ENCODE data around the gene AMDHD1. TPM values are rescaled to one million over a fixed set of nuclear protein-coding genes. Genes with fewer than 3 reads are reported as not detected.

Gene AMDHD1
- total RNA-seq (2022; extraction: Qiagen RNA extraction; ENCODE audit: low read depth) = 1.9 to 2.8 TPM (median 2.2 TPM) in 5 replicates

GRCh38 chr12:95943330-95943842 is at the start of gene AMDHD1:
AMDHD1 (plus strand) TSS chr12:95943331; CDS start chr12:95943399, 68 bp downstream.

GRCh38 chr12:95942524-95943329 is 404 bp upstream of the AMDHD1 start, which contains the start of gene CCDC38:
CCDC38 (minus strand) TSS chr12:95942614; CDS start chr12:95936509, 6,105 bp downstream.

GRCh38 chr12:95996034-95996658 is 53.0 kb downstream of the AMDHD1 start, which contains the start of gene HAL:
HAL (minus strand) TSS chr12:95996344; CDS start chr12:95995910, 434 bp downstream.

Other genes starting within 250 kb of the AMDHD1 start
- 40.7 to 53.3 TPM (median 47.0 TPM) in 5 replicates for gene NTN4, start 152.6 kb upstream of the AMDHD1 start, total RNA-seq (2022; extraction: Qiagen RNA extraction; ENCODE audit: low read depth)
- gene SNRPF, start 84.4 kb upstream of the AMDHD1 start, total RNA-seq (2022; extraction: Qiagen RNA extraction; ENCODE audit: low read depth) = 111 to 150 TPM (median 129 TPM) in 5 replicates
- gene CCDC38, start 717 bp upstream of the AMDHD1 start, total RNA-seq (2022; extraction: Qiagen RNA extraction; ENCODE audit: low read depth) = 0.07 to 0.16 TPM (median 0.11 TPM) in 4 of 5 replicates, not detected in the other
- gene HAL, start 53.0 kb downstream of the AMDHD1 start, total RNA-seq (2022; extraction: Qiagen RNA extraction; ENCODE audit: low read depth) = 0.29 to 0.75 TPM (median 0.36 TPM) in 5 replicates
- gene LTA4H, start 92.3 kb downstream of the AMDHD1 start, total RNA-seq (2022; extraction: Qiagen RNA extraction; ENCODE audit: low read depth) = 86.8 to 108 TPM (median 101 TPM) in 5 replicates